T-helper 2 cell (primary cell): ENCODE data around the gene LIMK2.

Experiments
- DNase-seq, 5 experiments: peaks; one replicate each; pipeline versions ENCODE4 v3.0.0 to v3.0.0-alpha.2; 2012 to 2022

LIMK2 gene

GRCh38 chr22:31275576-31275975 is 63.5 kb downstream of the LIMK2 start:
- DNase-seq = no peak

GRCh38 chr22:31276426-31277167 is 64.5 kb downstream of the LIMK2 start:
- DNase-seq = no peak

- DNase-seq = peak in 1 of 5 experiments; percentile 48
These were observed 65.6 kb downstream of the LIMK2 start for GRCh38 chr22:31277741-31278140.

GRCh38 chr22:31278151-31278621 is 66.1 kb downstream of the LIMK2 start:
- no peak for DNase-seq

- DNase-seq = peak in 2 of 5 experiments; percentile 53 to 73
These were observed 66.7 kb downstream of the LIMK2 start for GRCh38 chr22:31278626-31279326.

GRCh38 chr22:31279327-31279669 is 67.2 kb downstream of the LIMK2 start:
- DNase-seq = no peak

GRCh38 chr22:31279821-31280505 is 67.9 kb downstream of the LIMK2 start:
- DNase-seq = no peak

- DNase-seq = no peak
These were observed 69.6 kb downstream of the LIMK2 start for GRCh38 chr22:31281733-31282132.

GRCh38 chr22:31282748-31283468 is 70.8 kb downstream of the LIMK2 start:
- no peak for DNase-seq

- DNase-seq = no peak
These were observed 72.4 kb downstream of the LIMK2 start for GRCh38 chr22:31284281-31285155.

GRCh38 chr22:31286360-31287255 is 74.5 kb downstream of the LIMK2 start:
- peak in 4 of 5 experiments; percentile 38 to 95 (median 62) for DNase-seq

- DNase-seq = no peak
These were observed 75.9 kb downstream of the LIMK2 start for GRCh38 chr22:31287818-31288495.

GRCh38 chr22:31288496-31289240 is 76.6 kb downstream of the LIMK2 start:
- DNase-seq = no peak

- DNase-seq = no peak
These were observed 77.2 kb downstream of the LIMK2 start for GRCh38 chr22:31289344-31289743.

- peak; percentile 88 to 97 (median 94) for DNase-seq
These were observed 78.7 kb downstream of the LIMK2 start for GRCh38 chr22:31290494-31291471.

GRCh38 chr22:31291481-31292235 is 79.6 kb downstream of the LIMK2 start:
- no peak for DNase-seq
